ENCODE data around the gene C2CD5. TPM values are rescaled to one million over a fixed set of nuclear protein-coding genes. Genes with fewer than 3 reads are reported as not detected.

Gene C2CD5
- total RNA-seq, 1 experiment from 2014 or later = 22.9 TPM

DNA sequence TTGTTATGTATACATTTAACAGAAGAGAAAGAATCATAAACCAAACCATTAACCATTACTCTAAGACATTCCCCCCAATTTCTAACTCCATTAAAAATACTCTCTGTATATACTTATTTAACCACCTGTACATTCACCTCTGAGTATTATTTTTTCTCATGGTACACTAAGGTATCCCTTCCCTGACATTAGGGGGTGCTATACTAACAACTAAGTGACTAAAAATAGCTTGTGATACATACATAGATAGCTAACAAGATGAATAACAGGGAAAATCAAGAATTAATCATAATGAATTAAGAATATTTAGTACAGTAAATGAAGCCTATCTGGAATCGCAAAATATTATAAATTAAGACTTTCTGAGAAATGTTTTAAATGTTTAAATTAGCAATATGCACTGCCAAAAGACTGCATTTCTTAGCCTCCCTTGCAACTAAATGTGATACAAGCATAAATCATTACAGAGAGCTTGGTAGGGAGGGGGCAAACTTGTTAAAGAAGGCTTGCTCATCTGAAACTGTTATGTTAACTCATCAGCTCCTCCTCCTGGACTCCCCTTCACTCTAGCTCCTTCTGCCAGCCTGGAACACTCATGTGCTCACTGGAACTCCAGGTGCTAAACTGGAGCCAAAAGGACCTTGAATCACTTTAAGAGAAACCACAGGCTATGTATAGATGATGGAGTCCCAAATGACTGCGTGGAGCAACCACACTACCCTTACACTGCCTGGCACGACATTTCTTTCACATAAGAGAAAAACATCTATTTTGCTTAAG is 14.9 kb downstream of the C2CD5 start:
- Histone ChIP-seq H3K9me2 (ENCODE audit: insufficient read depth) (no peaks in the 10 kb centered on the region), H4K20me1 (ENCODE audit: insufficient read depth) (no peaks in the 10 kb centered on the region), H3K36me3 (ENCODE audit: control insufficient read depth in 1 of 2, insufficient read depth in 2 of 2, low read length in 2 of 2) (peaks cover 10 to 23% of the 10 kb centered on the region in 2 experiments; a peak in 2 of 4 replicates), H3K4me2 (ENCODE audit: low read length) (no peak overlapping the region), H3K9me3 (ENCODE audit: control insufficient read depth in 1 of 2, insufficient read depth in 1 of 2, low read depth in 1 of 2, low read length in 2 of 2) (peaks cover 3 to 4% of the 10 kb centered on the region in 2 experiments; a peak in 2 of 4 replicates), H3K27ac (ENCODE audit: low read depth, low read length) (no peak overlapping the region), H3K4me3 (replicated peaks in 1 of 2; ENCODE audit: low read depth in 1 of 2, low read length in 2 of 2) (no peak overlapping the region), H3K27me3 (ENCODE audit: insufficient read depth, low read length) (no peaks in the 10 kb centered on the region), H3K9ac (ENCODE audit: low read length) (no peak overlapping the region), H3K79me2 (ENCODE audit: insufficient read depth, low read length) (no peaks in the 10 kb centered on the region), H2AFZ (ENCODE audit: low read depth, low read length, poor library complexity, severe bottlenecking) (no peak overlapping the region), H3K4me1 (ENCODE audit: control insufficient read depth in 1 of 2, insufficient read depth in 2 of 2, low read length in 2 of 2) (no peaks in the 10 kb centered on the region)
- TF ChIP-seq POLR2AphosphoS5 (IDR thresholded peaks at IDR 0.05; ENCODE audit: low read depth, low read length) (no peak), EGR1 (IDR thresholded peaks at IDR 0.05; ENCODE audit: low read depth) (no peak), CEBPB (IDR thresholded peaks at IDR 0.05; ENCODE audit: low read depth) (no peak), ZNF274 (IDR thresholded peaks at IDR 0.05; ENCODE audit: low read depth, low read length) (no peak), RAD21 (IDR thresholded peaks at IDR 0.05; ENCODE audit: low read depth) (peak; percentile 49), SP1 (IDR thresholded peaks at IDR 0.05; ENCODE audit: low read depth) (no peak)
- TF ChIP-seq, protein P1, sequence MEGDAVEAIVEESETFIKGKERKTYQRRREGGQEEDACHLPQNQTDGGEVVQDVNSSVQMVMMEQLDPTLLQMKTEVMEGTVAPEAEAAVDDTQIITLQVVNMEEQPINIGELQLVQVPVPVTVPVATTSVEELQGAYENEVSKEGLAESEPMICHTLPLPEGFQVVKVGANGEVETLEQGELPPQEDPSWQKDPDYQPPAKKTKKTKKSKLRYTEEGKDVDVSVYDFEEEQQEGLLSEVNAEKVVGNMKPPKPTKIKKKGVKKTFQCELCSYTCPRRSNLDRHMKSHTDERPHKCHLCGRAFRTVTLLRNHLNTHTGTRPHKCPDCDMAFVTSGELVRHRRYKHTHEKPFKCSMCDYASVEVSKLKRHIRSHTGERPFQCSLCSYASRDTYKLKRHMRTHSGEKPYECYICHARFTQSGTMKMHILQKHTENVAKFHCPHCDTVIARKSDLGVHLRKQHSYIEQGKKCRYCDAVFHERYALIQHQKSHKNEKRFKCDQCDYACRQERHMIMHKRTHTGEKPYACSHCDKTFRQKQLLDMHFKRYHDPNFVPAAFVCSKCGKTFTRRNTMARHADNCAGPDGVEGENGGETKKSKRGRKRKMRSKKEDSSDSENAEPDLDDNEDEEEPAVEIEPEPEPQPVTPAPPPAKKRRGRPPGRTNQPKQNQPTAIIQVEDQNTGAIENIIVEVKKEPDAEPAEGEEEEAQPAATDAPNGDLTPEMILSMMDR (IDR thresholded peaks at IDR 0.05 in 2 of 3, conservative IDR thresholded peaks at IDR 0.05 in 1 of 3; ENCODE audit: borderline replicate concordance in 1 of 3, insufficient read depth in 1 of 3, low read depth in 2 of 3, low read length in 2 of 3) = peak; percentile 29 to 66 (median 50); a peak in 5 of 6 replicates
- TF ChIP-seq, protein P2, sequence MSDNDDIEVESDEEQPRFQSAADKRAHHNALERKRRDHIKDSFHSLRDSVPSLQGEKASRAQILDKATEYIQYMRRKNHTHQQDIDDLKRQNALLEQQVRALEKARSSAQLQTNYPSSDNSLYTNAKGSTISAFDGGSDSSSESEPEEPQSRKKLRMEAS (IDR thresholded peaks at IDR 0.05) = no peak
- TF ChIP-seq, protein P3, sequence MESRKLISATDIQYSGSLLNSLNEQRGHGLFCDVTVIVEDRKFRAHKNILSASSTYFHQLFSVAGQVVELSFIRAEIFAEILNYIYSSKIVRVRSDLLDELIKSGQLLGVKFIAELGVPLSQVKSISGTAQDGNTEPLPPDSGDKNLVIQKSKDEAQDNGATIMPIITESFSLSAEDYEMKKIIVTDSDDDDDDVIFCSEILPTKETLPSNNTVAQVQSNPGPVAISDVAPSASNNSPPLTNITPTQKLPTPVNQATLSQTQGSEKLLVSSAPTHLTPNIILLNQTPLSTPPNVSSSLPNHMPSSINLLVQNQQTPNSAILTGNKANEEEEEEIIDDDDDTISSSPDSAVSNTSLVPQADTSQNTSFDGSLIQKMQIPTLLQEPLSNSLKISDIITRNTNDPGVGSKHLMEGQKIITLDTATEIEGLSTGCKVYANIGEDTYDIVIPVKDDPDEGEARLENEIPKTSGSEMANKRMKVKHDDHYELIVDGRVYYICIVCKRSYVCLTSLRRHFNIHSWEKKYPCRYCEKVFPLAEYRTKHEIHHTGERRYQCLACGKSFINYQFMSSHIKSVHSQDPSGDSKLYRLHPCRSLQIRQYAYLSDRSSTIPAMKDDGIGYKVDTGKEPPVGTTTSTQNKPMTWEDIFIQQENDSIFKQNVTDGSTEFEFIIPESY (IDR thresholded peaks at IDR 0.05; ENCODE audit: extremely low read depth, insufficient replicate concordance, low read length) = no peak
- ATAC-seq = peak; percentile 87
- RAD21 ChIA-PET (ENCODE audit: low non-redundant PET in 1 of 2, low total read pairs in 2 of 2, uncharacterized antibody in 2 of 2, unreplicated experiment in 2 of 2) = no interaction called here
- BruUV-seq (replicated peaks) = no TSS peak
- POLR2A ChIA-PET = interaction anchor here (1.2 kb wide), 1 partner anchor 15 kb away, joined by 6 read pairs; the partner anchor contains the start of gene C2CD5
- CTCF ChIA-PET = interaction anchor here (0.6 to 2.2 kb wide), 12 partner anchors 10 to 155 kb away, joined by 3 to 15 read pairs (median 4); partner anchors contain the start of genes C2CD5 and ETNK1
- intact Hi-C loops (cut with micrococcal nuclease) = loop anchor here (5.0 kb wide), 1 partner anchor 103 kb away; no protein-coding TSS in a partner anchor
- DNase-seq (ENCODE audit: low read depth, low spot score) = no peak
